ENCODE data around the gene NCOA3.
A peak's percentile ranks its signal among the peaks of the same experiment; 100 is the strongest.

Gene NCOA3

DNA sequence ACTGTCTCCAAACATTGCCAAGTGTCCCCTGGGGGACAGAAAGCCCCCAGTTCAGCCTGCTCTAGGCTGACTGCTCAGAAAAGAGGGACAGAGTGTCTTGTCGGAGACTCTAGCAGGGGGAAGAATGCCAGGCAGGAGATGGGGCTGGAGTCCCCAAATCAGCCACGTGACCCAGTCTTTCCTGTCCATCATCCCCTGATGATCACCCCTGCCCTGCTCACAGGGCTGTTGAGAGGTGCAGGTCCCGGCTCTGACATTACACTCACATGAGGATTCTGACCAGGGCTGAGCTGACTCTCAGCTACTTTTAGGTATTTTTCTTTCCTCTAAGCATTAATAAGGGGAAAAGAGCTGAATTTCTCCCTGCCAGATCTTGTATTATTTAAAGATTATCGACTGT is 167.8 kb downstream of the NCOA3 start:
- DNase-seq = no peak

DNA sequence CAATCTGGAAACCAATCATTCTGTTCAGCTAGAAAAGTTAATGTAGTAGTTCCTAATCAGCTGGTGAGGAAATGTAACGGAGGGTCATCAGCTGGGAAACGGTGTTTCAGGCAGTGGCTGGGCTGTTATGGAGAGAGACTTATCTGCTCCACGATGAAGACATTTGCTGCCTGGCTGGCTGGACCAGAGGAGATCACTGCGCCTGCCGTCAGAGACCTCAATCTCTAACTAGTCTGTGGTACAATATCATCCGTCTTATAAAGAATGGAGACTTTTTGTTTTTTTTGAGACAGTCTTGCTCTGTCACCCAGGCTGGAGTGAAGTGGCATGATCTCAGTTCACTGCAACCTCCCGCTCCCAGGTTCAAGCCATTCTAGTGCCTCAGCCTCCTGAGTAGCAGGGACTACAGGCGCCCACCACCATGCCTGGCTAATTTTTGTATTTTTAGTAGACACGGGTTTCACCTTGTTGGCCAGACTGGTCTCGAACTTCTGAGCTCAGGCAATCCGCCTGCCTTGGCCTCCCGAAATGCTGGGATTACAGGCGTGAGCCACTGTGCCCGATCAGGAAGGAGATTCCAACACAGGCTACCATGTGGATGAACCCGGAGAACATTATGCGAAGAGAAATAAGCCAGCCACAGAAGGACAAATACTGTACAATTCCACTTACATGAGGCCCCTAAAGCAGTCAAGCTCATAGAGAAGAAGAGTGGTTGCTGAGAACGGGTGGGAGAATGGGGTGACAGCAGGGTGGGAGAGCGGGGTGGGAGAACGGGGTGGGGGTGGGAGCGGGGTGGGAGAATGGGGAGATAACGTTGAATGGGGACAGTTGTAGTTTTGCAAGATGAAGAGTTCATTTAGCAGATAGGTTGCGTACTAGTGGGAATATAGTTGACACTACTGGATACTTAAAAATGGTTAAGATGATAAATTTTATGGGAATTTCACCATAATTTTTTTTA is 168.5 kb downstream of the NCOA3 start:
- no peak for DNase-seq

GRCh38 chr20:47670913-47671312 is 169.2 kb downstream of the NCOA3 start:
- no peak for DNase-seq

DNA sequence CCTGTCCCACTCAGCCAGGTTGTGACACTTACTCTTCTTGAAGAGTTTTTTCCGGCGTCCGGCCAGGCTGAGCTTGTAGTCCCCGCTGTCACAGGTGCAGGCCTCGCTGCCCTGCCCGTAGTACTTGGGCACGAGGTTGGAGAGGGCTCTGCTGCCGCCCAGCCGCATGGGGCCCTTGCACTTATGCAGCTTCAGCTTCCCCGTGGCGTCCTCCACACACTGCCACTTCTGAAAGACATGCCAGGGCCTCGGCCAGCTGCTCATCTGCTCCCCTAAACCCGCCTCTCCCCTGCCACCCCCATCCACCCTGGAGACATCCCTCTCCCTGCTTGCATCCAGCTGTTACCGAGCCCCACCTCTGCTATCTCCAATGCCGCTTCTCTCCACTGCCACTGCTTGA is 170.5 kb downstream of the NCOA3 start:
- no peak for DNase-seq

GRCh38 chr20:47672886-47673670 is 171.4 kb downstream of the NCOA3 start:
- no peak for DNase-seq

DNA sequence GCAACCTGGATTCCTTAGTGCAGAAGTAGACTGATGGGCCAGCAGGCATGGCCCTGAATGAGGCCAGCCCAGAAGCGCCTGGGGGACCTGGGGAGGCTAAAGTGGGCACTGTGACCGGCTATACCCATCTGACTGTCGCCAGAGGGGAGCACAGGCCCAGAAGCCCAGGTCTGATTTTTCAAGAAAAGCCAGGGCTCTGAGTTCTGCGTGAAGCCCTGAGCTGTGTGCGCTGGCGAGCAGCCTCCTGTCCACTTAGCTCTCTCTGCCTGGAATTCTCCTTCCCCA is 171.9 kb downstream of the NCOA3 start:
- no peak for DNase-seq

- no peak for DNase-seq
Measured at GRCh38 chr20:47674145-47674544, 172.5 kb downstream of the NCOA3 start.

- no peak for DNase-seq
Measured at GRCh38 chr20:47674686-47675085, 173.0 kb downstream of the NCOA3 start.

DNA sequence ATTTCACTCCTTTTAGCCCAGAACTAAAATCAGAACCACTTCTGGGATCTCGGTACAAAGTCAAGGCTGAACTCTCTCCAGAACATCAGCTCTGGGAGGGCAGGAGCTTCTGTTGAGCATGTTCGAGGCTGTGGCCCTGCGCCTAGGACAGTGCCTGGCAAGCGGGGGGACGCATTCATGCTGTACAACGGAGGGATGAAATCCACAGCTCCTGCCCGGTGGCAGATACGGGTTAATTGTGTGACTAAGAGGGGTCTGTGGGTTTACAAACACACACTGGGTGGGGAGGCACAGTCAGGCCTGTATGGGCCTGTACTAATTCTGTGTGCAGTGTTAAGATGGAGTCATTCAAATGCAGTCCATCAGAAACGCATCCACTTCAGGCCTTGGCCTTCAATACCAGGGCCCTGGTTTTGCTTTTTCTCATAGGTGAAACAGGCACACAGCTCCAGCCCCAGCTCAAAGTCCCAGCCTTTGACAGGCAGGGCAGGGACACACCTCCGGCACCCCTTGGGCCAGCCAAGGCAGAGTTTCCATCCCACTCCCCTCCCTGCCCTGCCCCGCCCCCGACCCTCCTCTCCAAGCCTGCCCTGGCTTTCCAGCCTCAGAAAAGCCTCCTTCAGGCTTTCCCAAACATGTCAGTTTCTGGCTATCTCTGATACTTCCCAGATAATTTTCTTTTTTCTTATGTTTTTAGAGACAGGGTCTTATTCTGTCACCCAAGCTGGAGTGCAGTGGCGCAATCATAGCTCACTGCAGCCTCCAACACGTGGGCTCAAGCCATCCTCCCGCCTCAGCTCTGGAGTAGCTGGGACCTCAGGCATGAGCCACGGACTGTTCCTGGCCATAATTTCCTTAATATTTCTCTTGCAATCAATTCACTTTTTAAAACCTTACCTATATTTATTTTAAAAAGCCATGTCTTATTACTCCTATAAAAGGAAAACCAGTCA is 173.8 kb downstream of the NCOA3 start:
- no peak for DNase-seq

DNA sequence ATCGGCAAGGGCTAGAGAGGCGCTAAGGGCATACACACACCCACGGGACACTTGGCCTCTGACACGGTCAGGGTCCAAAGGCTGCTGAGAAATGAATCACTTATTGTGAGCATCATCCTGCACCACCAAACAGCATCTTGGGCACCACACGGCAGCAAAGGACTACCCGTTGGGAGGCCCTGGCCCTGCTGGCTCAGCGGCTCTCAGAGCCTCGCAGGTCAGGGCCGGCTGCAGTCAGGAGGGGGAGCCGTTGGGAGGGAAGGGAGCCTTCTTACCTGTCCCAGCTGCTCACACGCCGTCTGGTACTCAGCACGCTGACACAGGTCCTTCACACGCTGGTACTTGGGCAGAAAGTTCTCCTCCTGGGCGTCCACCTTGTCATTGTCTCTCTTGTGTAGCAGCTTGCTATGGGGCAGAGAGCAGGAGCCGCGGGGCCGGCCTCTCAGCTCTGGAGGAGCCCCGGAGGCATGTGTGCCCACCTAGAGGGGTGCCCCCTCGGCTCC is 174.6 kb downstream of the NCOA3 start:
- no peak for DNase-seq

DNA sequence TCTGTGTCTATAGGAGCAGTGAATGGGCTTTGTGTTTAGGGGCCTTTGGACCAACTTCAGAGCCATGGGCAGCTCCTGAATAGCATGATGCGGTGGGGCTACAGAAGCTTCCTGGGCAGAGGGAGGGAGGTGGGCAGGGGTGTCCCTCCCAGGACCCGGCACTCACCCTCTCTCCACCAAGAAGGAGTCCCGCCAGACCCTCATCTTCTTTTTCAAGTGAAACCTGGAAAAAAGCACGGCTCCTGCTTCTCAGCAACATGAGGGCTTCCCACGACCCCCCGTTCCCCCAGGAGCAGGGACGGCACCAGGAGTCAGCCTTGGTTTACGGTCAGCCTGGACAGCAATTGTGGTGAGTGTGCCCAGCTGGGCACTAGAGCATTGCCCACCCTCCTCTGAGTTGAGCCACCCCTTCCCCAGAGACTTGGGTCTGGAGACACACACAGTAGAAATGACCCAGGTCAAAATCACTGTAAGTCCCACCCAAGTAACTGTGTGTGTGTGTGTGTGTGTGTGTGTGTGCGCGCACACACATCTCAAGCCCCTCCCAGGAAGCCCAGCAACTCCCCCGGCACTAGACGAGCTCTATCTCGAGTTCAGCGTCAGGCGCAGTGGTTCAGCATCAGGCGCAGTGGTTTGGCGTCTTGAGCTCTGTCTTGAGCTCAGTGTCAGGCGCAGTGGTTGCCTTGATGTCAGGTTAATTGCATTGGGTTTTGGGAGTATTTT is 175.4 kb downstream of the NCOA3 start:
- DNase-seq = no peak

DNA sequence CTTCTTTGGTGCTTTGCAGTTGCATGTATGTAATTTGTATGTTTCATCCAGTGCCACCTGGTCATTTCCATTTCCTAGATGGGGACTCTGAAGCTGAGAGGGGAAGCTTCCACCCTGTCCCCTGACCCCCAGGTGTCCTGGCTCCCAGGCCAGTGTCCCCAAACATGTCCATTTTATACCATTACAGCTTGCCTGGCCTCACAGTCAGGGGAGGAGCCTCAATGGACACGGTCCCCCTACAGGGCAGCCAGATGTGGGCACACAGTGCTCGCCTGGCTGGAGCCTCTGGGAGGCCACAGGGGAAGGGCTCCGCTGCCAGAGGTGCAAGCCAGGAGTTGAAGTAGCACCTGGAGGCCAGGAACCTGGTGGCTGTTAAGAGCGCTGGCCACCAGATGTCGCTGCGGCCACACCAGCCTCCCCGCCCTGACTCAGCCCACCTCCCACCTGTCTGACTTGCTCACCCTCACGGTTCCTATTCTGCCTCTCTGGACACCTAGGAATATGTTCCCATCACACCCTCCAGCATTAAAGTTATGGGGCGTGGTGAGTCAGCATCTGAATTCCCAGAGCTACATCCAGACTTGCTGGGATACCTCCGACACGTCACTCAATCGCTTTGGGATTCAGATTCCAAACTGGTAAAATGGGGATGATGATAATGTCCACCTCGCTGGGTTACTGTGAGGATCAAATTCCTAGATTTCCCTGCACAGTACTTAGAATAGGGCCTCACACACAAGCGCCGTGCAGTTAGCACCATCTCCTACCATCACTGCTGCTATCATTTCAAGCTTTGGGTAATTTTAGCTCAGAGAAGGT is 176.2 kb downstream of the NCOA3 start:
- DNase-seq = peak; percentile 43

GRCh38 chr20:47678536-47678935 is 176.8 kb downstream of the NCOA3 start:
- DNase-seq = no peak

- DNase-seq = no peak
Measured at GRCh38 chr20:47679462-47679861, 177.8 kb downstream of the NCOA3 start.

DNA sequence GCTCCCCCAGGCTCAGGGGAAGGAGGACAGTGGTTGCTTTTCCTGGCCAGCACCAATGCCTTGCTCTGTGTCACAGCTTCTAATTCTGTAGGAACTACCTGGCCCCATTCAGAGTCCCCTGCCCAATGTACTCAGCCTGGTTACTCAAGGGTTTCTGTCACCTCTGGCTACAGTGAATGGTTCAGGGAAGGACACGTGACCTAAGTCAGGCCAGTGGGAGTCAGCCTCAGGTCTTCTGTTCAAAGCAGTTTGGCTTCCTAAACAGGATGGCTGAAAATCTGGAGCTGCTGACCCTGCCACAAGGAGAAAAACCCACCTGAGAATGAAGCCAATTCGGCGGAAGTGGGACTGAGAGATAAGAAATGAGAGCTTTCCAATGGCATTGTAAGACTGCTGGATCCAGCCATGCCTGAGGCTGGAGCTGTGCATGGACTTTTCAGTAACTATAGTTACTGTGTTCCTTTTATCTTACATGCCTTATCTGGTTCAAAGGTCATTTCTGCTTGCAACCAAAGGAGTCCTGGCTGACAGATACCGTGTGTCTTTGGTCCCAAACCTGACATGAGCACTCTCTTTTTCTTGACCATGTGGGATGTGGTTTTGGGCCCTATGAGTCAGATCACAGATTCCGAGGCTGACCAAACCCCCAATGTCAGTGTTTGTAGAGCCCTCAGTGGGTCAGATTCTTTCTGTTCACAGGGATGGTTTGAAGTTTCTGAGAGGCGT is 179.3 kb downstream of the NCOA3 start:
- DNase-seq = no peak

- no peak for DNase-seq
Measured at GRCh38 chr20:47682028-47682783, 180.5 kb downstream of the NCOA3 start.

DNA sequence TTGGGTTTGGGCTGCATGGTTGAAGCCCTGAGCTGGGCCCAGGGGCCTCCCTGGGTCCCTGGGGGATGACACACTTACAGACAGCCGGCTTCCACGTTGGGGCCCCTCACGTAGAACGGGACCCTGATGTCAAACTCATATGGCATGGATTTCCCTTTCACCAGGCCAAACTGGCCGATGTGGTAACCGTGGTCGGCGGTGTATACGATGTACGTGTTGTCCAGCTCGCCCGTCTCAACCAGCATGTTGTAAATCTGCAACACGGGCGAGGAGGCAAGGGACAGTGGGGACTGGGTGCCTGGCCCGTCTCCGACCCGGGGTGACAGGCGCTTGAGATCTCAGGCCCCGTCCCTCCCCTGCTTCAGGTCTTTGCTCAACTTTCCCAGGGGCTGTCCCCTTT is 181.2 kb downstream of the NCOA3 start:
- no peak for DNase-seq

GRCh38 chr20:47684306-47685080 is 182.8 kb downstream of the NCOA3 start:
- no peak for DNase-seq

GRCh38 chr20:47686545-47686944 is 184.9 kb downstream of the NCOA3 start:
- no peak for DNase-seq
